Choroid plexus epithelial cell (primary cell): Measurements from ENCODE around the gene KNDC1.

Source experiments
- DNase-seq: peaks from one replicate; pipeline ENCODE4 v3.0.0-alpha.2; 2010; ENCODE audit warnings: low read depth
- H3K4me3 ChIP-seq: 2 replicates; pipeline ENCODE4 v1.5.1; 2011; ENCODE audit warnings: low read depth, mild to moderate bottlenecking, control low read depth, low read length, moderate library complexity
- CTCF ChIP-seq: conservative IDR thresholded peaks from 2 replicates; pipeline ENCODE4 v1.5.1; 2011; ENCODE audit warnings: low read depth, mild to moderate bottlenecking, control low read depth, inconsistent platforms, low read length, moderate library complexity

KNDC1 gene

GRCh38 chr10:133178357-133179127 lies 18.5 kb downstream of the KNDC1 start:
- no peak for TF ChIP-seq CTCF
- DNase-seq, result no peak
- H3K4me3 ChIP-seq, result no peak overlapping the region

DNA sequence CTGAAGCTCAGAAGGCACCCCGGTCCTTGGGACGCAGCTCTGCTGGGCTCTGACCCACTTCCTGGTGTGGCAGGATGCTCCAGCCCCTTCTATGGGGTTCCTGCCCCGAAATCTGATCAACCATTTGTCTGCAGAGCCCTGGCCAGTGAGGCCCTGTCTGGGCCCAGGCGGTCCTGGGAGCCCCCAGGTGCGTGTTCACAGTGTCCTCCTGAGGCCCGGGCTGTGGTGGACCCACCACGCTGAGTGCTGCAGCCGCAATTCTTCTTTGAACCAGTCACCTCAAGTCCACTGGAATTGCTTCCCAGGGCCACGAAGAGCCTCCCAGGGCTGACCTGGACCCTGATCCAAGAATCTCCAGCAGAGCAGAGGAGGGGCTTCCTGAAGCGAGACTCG lies 19.1 kb downstream of the KNDC1 start:
- TF ChIP-seq CTCF, result no peak
- DNase-seq, result no peak

GRCh38 chr10:133179651-133180050 lies 19.6 kb downstream of the KNDC1 start:
- H3K4me3 ChIP-seq, result no peak overlapping the region
- DNase-seq, result no peak
- TF ChIP-seq CTCF, result no peak

More for the DNA sequence above, 19.1 kb downstream of the KNDC1 start:
- H3K4me3 ChIP-seq, result no peak overlapping the region

DNA sequence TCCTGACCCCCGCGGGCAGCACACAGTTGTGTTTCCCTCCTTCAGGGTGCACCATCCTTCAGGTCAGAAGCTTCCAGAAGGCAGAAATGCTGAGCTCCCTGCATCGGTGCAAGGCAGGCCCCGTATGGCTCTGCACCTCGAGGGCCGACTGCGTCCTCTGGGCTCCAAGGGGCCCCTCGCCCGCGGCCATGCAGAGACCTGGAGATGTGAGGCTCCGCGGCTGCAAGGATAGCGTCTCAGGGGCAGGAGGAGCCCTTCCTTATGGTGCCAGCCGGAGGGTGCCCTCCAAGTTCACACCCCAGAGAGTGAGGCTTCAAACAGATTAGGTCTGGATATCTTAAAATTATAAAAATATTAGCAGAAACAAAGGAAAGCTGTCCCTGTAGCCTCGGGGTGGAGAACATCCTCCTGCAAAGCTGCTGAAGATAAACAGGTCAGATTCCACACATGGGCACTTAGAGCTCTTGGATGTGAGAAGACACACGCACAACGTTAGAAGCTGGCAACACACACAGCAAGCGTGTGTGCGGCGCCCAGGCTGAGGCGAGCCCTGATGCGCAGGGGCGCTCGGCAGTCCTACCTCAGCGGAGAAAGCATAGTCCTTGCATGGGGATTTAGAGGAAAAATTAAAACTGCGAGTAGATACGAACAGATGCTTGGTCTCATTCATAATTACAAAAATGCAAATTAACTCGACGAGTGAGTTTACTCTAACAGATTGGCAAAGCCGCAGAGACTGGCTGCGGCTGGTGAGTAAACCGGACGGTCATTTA lies 20.4 kb downstream of the KNDC1 start:
- no peak for DNase-seq
- H3K4me3 ChIP-seq, result no peak overlapping the region
- no peak for TF ChIP-seq CTCF

DNA sequence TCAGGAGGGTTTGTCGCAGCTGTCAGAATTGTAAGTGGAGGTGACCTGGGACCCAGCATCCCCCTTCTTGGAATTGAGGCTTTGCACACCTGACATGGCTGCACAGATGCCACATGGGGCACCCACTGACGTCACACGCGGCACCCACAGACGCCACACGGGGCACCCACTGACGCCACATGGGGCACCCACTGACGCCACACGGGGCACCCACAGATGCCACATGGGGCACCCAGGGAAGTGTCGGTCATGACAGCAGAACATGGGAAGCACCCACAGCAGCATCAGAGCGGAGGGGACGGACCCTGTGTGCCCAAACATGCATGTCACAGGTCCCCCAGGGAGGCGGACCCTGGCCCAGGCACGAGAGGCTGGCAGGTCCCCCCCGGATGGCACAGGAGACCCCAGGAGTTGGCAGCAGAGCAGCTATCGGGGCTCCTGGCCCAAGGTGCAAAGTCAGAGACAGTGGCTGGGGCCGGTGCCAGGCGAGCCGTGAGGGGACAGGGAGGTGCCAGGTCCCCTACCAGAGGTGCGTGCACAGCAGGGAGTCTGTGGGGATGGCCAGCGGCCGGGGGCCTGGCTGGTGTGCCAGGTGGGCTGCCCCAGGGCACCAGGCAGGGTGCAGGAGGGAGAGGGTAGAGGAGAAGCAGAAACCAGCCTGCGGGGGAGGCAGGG lies 21.1 kb downstream of the KNDC1 start:
- no peak for DNase-seq
- no peak overlapping the region for H3K4me3 ChIP-seq
- no peak for TF ChIP-seq CTCF

GRCh38 chr10:133182190-133182589 lies 22.2 kb downstream of the KNDC1 start:
- H3K4me3 ChIP-seq, result no peak overlapping the region
- no peak for TF ChIP-seq CTCF
- DNase-seq, result no peak
